OCI-LY7 (cell line): Measurements from ENCODE around the gene TMEM225B.

ENCODE experiments used
- CTCF ChIP-seq: fragments of 200-600 bp; sonication (generic); conservative IDR thresholded peaks from 2 replicates; pipeline ENCODE4 v1.5.1; 2014; ENCODE audit warnings: mild to moderate bottlenecking, antibody characterized with exemption, low read length, moderate library complexity, mixed read lengths
- EZH2phosphoT487 ChIP-seq: fragments of 200-600 bp; sonication (generic); IDR thresholded peaks from 2 replicates; pipeline ENCODE4 v1.6.1; 2018; ENCODE audit warnings: low read depth, borderline replicate concordance, mild to moderate bottlenecking, mixed run types, antibody characterized with exemption, low read length, moderate library complexity, mixed read lengths

- TF ChIP-seq CTCF (no peak), EZH2phosphoT487 (no peak)
These were observed 1.6 kb upstream of the TMEM225B start for GRCh38 chr7:99596408-99596955.
